H1 (cell line): Measurements from ENCODE around the gene ITGAE.

Experiments used
- EZH2 ChIP-seq: fragments of 200-600 bp; sonication (generic); IDR thresholded peaks from 2 replicates; pipeline ENCODE4 v1.7.1; 2012; ENCODE audit warnings: low read depth, mild to moderate bottlenecking, moderate library complexity, low read length, inconsistent platforms; ENCODE audit not compliant: severe bottlenecking
- PHF8 ChIP-seq: fragments of 200-600 bp; sonication (generic); conservative IDR thresholded peaks from 2 replicates; pipeline ENCODE4 v1.7.1; 2012; ENCODE audit warnings: low read depth, mild to moderate bottlenecking, inconsistent platforms, low read length, moderate library complexity
- RXRA ChIP-seq: IDR thresholded peaks from 2 replicates; pipeline ENCODE4 v1.6.1; 2011; ENCODE audit warnings: low read depth, mild to moderate bottlenecking, low read length, moderate library complexity; ENCODE audit not compliant: insufficient read depth
- SIN3A ChIP-seq, 2 experiments: IDR thresholded peaks in 1 of 2; conservative IDR thresholded peaks in 1 of 2; 2 replicates each; pipeline ENCODE4 v1.6.1; 2011 to 2012; ENCODE audit warnings: low read length in 2 of 2, improper control_type of control experiment in 1 of 2, low read depth in 1 of 2, mild to moderate bottlenecking in 1 of 2
- ZNF274 ChIP-seq: IDR thresholded peaks from 2 replicates; pipeline ENCODE4 v1.7.0; 2012; ENCODE audit warnings: low read length, borderline replicate concordance; ENCODE audit errors: extremely low read depth
- TF ChIP-seq, protein P1 (sequence below), 3 experiments: IDR thresholded peaks; 1 replicate in 2 of 3; 2 replicates in 1 of 3; pipeline versions ENCODE4 v1.5.1 to v1.6.1; 2011; ENCODE audit warnings: low read length in 3 of 3, mild to moderate bottlenecking in 3 of 3, inconsistent platforms in 2 of 3, low read depth in 1 of 3, moderate library complexity in 1 of 3; ENCODE audit not compliant: insufficient read depth in 1 of 3; ENCODE audit errors: control extremely low read depth in 1 of 3

DNA sequence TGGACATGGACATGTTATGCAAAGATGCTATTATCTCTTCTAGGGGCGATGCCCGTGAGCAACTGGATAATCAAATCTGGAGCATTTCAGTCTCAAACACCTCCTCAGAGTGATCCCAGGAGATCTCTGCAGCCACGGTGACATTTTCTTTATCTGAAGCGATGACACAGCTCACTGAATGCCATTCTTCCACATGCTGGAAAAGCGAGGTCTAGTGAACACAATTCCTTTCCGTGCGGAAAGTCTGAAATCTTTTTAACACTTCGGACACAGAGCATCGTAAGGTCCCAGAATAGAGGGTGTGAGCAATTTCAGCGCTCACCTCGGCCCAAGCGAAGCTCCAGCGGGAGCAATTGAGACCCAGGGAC lies 77.8 kb downstream of the ITGAE start:
- TF ChIP-seq SIN3A (conservative IDR thresholded peaks at IDR 0.05 in 1 of 2, IDR thresholded peaks at IDR 0.05 in 1 of 2; ENCODE audit: low read depth in 1 of 2, low read length in 2 of 2) (no peak), EZH2 (no peak), RXRA (no peak), PHF8 (no peak), ZNF274 (no peak)
- TF ChIP-seq, protein P1, sequence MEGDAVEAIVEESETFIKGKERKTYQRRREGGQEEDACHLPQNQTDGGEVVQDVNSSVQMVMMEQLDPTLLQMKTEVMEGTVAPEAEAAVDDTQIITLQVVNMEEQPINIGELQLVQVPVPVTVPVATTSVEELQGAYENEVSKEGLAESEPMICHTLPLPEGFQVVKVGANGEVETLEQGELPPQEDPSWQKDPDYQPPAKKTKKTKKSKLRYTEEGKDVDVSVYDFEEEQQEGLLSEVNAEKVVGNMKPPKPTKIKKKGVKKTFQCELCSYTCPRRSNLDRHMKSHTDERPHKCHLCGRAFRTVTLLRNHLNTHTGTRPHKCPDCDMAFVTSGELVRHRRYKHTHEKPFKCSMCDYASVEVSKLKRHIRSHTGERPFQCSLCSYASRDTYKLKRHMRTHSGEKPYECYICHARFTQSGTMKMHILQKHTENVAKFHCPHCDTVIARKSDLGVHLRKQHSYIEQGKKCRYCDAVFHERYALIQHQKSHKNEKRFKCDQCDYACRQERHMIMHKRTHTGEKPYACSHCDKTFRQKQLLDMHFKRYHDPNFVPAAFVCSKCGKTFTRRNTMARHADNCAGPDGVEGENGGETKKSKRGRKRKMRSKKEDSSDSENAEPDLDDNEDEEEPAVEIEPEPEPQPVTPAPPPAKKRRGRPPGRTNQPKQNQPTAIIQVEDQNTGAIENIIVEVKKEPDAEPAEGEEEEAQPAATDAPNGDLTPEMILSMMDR (IDR thresholded peaks at IDR 0.05; ENCODE audit: control extremely low read depth in 1 of 3, insufficient read depth in 1 of 3, low read depth in 1 of 3, low read length in 3 of 3) = no peak
